GM21529 (cell line): ENCODE results near the gene SUPT3H.
"Not testable (repeated sequence)": the region's sequence is repeated elsewhere in the genome, so short reads cannot be mapped to it uniquely, and the experiment has no call there.

Experiments used
- ATAC-seq: cut with Tn5 transposase; IDR thresholded peaks from one replicate; pipeline ENCODE4 v1.9.1; 2021; ENCODE audit not compliant: unreplicated experiment

SUPT3H gene

GRCh38 chr6:45185403-45186251 is 192.1 kb downstream of the SUPT3H start:
- no peak for ATAC-seq

DNA sequence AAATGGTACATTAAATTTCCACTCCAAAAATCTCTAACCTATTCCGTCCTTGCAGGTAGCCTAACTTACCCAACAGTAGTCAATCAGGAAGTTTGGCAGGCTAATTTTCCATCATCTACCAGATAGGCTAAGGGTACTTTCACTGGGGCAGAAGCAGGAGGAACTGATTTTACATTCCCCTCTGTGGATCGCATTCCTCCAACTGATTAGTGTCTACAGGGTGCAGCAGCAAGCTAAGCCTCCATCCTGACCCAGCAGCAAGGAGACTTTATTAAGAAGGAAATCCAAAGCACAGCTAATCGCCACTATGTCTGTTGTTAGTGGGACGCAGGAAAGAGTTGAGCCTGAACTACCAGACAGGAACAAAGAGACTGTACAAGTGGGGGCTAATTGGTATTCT is 192.8 kb downstream of the SUPT3H start:
- ATAC-seq = no peak

GRCh38 chr6:45184040-45184439 is 193.7 kb downstream of the SUPT3H start:
- no peak for ATAC-seq

- not testable (repeated sequence) for ATAC-seq
These were observed 201.4 kb downstream of the SUPT3H start for GRCh38 chr6:45176373-45176772.

DNA sequence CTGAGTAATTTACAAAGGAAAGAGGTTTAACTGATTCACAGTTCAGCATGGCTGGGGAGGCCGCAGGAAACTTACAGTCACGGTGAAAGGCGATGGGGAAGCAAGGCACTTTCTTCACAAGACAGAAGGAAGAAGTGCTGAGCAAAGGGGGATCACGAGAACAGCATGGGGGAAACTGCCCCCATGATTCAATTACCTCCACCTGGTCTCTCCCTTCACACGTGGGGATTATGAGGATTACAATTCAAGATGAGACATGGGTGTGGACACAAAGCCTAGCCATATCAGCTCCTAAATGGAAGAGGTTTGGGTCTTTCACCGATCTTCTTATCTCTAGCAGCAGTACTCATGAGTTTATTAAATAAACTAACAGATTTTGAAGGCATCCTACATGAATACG is 202.5 kb downstream of the SUPT3H start:
- no peak for ATAC-seq

DNA sequence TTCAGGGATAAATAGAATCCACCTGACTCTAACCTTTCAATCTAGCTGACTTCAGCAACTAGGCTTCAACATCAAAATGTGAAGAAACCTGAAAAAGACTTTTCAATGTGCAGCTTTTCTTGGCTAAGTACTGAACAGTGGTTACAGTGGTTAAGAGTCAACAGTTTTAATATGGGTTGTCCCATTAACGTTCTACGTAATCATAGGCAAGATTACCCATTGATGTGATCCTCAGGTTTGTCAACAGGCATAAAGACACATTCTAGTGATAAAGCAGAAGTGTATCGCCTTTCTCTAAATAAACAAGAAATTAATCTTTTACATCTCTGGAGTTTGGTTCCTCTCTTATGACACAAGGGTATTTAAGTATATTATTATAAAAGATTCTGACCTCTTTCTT is 203.7 kb downstream of the SUPT3H start:
- ATAC-seq = no peak

DNA sequence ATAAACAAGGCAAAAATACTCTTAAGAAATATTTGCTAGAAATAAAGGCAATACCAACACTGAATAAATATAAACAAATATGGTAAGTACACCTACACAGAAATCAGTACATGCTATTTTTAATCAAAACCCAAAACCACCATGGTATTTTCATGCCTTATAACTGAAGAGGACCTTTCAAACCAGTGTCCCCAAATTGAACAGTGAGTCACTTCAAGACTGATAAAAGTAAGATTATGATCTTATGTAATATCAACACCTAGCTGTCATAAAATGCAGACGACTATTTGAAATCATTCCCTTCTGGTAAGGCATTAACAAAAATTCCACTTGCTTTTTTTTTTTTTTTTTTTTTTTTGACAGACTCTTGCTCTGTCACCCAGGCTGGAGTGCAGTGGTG is 206.4 kb downstream of the SUPT3H start:
- ATAC-seq = no peak

GRCh38 chr6:45170309-45170708 is 207.4 kb downstream of the SUPT3H start:
- no peak for ATAC-seq

DNA sequence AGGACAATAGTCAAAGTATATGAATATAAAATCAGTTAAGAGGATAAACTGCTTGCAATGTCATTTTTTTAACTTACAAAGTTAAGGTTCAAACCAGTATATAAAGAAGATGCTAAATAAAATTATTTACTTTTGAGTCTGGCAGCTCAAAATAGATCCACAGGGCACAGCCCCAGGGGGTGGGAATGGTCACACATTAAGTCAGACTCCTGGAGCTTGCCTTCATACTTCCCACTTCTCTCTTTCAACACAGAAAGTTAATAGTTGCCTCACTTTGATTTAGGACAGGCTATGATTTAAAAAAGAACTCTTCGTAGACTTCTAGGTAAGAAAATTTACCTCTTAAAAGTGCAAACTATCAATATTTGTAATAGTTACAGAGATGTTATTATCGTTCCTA is 207.9 kb downstream of the SUPT3H start:
- no peak for ATAC-seq

GRCh38 chr6:45163952-45164766 is 213.6 kb downstream of the SUPT3H start:
- peak; percentile 93 for ATAC-seq

DNA sequence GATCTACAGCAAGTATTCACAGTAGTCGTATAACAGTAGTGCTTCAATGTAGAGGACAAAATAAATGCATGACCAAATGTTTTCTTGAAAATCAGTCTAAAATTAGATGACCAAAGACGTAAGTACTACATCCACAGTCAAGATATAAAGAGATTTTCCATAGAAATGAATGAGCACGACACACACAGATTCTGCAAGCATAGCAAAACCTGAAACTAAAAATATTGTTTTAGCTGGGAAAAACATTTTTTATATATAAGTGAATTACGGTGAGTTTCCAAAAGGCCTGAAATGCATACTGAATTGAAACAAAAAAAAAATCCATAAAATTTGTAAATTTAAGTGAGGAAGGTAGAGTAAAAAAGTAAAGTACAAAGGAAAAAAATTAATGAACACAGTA is 217.4 kb downstream of the SUPT3H start:
- no peak for ATAC-seq

GRCh38 chr6:45156075-45156474 is 221.7 kb downstream of the SUPT3H start:
- peak; percentile 99 for ATAC-seq

- ATAC-seq = no peak
These were observed 222.3 kb downstream of the SUPT3H start for GRCh38 chr6:45155341-45155894.

DNA sequence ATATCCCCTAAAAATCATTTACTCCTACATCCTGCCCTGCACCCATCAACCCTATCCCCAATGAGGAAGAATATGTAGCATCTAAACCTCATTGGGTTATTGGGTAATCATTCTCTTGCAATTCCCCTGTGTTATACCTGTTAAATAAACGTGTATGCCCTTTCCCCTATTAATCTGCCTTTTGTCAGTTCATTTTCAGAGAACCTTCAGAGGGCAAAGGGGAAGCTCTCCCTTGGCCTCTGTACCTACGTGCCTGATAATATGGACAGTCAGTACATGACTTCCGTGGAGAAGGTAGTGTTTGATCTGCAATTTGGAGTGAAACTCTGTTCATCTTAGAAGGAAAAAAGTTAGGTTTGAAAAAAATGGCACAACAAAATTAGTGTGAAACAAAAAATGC is 223.1 kb downstream of the SUPT3H start:
- ATAC-seq = no peak

GRCh38 chr6:45148711-45149341 is 228.9 kb downstream of the SUPT3H start:
- ATAC-seq = no peak

GRCh38 chr6:45148278-45148677 is 229.5 kb downstream of the SUPT3H start:
- ATAC-seq = no peak

GRCh38 chr6:45145658-45146057 is 232.1 kb downstream of the SUPT3H start:
- not testable (repeated sequence) for ATAC-seq

DNA sequence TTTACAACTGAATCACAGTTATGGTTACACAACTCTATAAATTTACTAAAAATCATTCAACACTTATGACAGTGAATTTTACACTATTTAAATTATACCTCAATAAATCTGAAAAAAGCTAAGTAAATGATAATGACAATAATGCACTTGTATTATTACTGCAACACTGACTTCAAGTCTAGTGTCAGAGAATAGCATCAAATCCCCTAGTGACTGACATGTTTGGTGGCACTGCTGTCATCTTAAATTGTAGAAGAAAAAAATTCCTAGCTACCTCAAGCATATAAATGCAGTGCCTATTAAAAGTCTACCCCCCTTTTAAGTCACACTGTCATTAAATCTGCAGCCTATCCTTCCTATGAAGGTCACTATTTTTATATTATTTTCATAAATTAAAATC is 239.0 kb downstream of the SUPT3H start:
- no peak for ATAC-seq

DNA sequence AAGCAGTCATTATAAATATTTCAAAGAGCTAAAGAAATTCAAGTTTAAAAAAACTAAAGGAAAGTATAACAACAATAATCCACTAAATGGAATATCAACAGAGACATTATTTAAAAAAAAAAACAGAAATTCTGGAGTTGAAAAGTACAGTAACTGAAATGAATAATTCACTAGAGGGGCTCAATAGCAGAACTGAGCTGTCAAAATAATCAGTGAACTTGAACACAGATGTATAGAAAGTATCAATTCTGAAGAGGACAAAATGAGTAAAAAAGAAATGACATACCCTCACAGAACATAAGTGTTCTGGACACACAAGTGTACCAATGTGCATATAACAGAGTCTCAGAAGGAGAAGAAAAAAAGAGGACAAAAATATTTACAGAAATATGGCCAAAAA is 241.2 kb downstream of the SUPT3H start:
- ATAC-seq = no peak

DNA sequence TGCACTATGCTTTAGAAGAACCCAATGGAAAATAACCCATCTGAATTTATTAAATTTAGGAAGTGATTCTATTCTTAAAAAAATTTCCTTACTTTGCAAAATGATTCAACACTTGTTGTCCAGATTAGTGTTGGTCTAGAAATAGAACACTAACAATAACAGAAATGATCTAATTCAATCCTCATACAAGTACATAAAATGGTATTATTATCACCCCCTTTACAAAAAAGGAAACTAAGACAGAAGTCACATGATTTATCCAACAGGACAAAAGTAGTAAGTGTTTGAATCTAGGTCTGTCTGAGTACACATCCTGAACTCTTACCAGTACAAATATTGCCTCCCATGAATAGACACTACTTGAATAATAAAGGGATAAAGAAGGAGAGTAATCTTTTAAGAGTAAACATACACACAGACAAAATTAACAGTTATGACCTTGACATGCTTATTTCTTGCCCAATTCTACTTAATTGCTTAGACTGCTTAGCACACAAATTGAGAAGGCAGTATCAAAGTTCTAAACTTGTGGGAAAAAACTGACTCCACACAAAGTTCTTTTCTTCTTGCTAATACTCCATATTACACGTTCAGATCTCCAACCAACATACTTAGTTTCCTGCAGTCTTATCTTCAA is 245.0 kb downstream of the SUPT3H start:
- ATAC-seq = no peak

DNA sequence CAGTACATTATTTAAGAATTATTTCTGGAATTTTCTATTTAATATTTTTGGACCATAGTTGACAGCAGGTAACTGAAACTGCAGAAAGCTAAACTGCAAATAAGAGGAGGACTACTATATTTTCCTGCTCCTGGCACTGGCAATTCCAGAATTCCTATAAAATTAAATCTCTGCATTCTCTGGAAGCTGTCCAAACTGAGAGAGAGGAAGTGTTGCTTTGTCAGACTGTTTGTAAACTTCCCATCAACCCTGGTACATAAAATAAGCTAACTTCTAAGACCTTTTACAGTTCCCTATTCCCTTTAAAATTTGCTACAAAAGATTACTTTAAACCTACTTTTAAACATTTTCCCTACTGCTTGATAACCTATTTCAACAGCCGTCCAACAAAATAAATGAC is 245.7 kb downstream of the SUPT3H start:
- no peak for ATAC-seq
